ENCODE measurements around the gene ST8SIA5. TPM values are rescaled to one million over a fixed set of nuclear protein-coding genes. Genes with fewer than 3 reads are reported as not detected.

ST8SIA5 gene
- total and polyA plus RNA-seq, 10 of the 15 experiments (the other 5 are each of a cell fraction or from before 2014, with no cell fraction given): 0.02 to 0.32 (median 0.12) TPM; not detected in 1

GRCh38 chr18:46748466-46748865 lies 8.4 kb downstream of the ST8SIA5 start (continued):
- TF ChIP-seq JUND (IDR thresholded peaks at IDR 0.05; ENCODE audit: low read depth, low read length) (no peak), HSF1 (IDR thresholded peaks at IDR 0.05; ENCODE audit: low read depth, low read length) (no peak), CBX3 (IDR thresholded peaks at IDR 0.05; ENCODE audit: borderline replicate concordance, low read depth) (no peak), SREBF2 (IDR thresholded peaks at IDR 0.05; ENCODE audit: low read length) (no peak), KLF5 (IDR thresholded peaks at IDR 0.05; ENCODE audit: partially characterized antibody) (no peak), USF1 (IDR thresholded peaks at IDR 0.05; ENCODE audit: borderline replicate concordance, extremely low read length, insufficient read depth, low read depth, low read length) (no peak), IKZF1 (conservative IDR thresholded peaks at IDR 0.05) (no peak)

DNA sequence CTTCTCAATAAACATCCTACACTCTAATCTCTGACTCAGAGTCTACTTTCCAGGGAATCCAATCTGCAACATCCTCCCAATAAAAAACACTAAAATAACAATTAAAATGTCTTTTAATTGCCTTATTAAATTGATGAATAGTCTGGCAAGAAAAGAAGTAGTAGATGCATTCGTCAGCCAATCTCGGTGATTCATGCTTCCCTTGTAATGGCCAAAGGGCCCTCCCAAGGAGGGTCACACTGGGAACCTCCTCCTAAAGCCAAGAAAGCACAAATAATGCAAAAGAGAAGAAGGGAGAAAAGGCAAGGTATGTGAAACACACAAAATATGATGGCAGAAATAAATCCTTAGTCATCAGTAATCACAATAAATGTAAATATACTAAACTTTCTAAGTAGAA lies 16.8 kb downstream of the ST8SIA5 start:
- H3K36me3 ChIP-seq (ENCODE audit: control insufficient read depth in 2 of 2, insufficient read depth in 2 of 2, low read length in 1 of 2): no peaks in the 10 kb centered on the region
- ChIA-PET RAD21 (ENCODE audit: unreplicated experiment) (no interaction called here), POLR2A (no interaction called here), SMC1A (ENCODE audit: uncharacterized antibody, unreplicated experiment) (no interaction called here), CTCF (no interaction called here)
- H3K79me2 ChIP-seq (ENCODE audit: control insufficient read depth, insufficient read depth, low read length): no peaks in the 10 kb centered on the region
- H4K20me1 ChIP-seq (ENCODE audit: control insufficient read depth, insufficient read depth): no peaks in the 10 kb centered on the region
- H3K4me2 ChIP-seq (ENCODE audit: control insufficient read depth, insufficient read depth): no peak overlapping the region
- intact Hi-C loops (cut with micrococcal nuclease; ENCODE audit: unreplicated experiment): no loop called here
- ATAC-seq: no peak
- no peak overlapping the region for H3K9ac ChIP-seq (ENCODE audit: control insufficient read depth, insufficient read depth, low read length)
- WGBS (ENCODE audit: insufficient coverage, insufficient replicate concordance, low lambda C conversion rate, missing lambda C conversion rate): 62% methylated on average over 2 of the region's 2 CpGs
- FAIRE-seq: no peak
- DNase-seq (ENCODE audit: low read depth, low spot score): no peak
- in situ Hi-C loops (cut with MboI): no loop called here
- no peaks in the 10 kb centered on the region for H3K4me1 ChIP-seq (ENCODE audit: control insufficient read depth, insufficient read depth, low read length)
- H3K4me3 ChIP-seq: no peak overlapping the region
- TF ChIP-seq EZH2 (IDR thresholded peaks at IDR 0.05; ENCODE audit: borderline replicate concordance, control insufficient read depth, low read depth, low read length): no peak
- TF ChIP-seq JUNB (IDR thresholded peaks at IDR 0.05): no peak
- no peak for TF ChIP-seq HDGF (IDR thresholded peaks at IDR 0.05)
- TF ChIP-seq ZSCAN29 (IDR thresholded peaks at IDR 0.05): no peak
- no peak overlapping the region for H2AFZ ChIP-seq (ENCODE audit: control insufficient read depth, low read depth, low read length)
- no TSS peak for BruUV-seq (replicated peaks)
- no peak overlapping the region for H3K27ac ChIP-seq (ENCODE audit: control insufficient read depth, insufficient read depth)
- H3K27me3 ChIP-seq (replicated peaks in 1 of 2; ENCODE audit: control insufficient read depth in 2 of 2, insufficient read depth in 2 of 2, low read length in 1 of 2): no peaks in the 10 kb centered on the region; a peak in 1 of 4 replicates
- H3K9me3 ChIP-seq (replicated peaks; ENCODE audit: control insufficient read depth, insufficient read depth, low read length): no peaks in the 10 kb centered on the region
